ENCODE data around the gene HIVEP3. TPM values are rescaled to one million over a fixed set of nuclear protein-coding genes. Genes with fewer than 3 reads are reported as not detected.

HIVEP3 gene
- total RNA-seq, 4 donors from 2014 or later: 6.1 to 10.1 (median 7.8) TPM

DNA sequence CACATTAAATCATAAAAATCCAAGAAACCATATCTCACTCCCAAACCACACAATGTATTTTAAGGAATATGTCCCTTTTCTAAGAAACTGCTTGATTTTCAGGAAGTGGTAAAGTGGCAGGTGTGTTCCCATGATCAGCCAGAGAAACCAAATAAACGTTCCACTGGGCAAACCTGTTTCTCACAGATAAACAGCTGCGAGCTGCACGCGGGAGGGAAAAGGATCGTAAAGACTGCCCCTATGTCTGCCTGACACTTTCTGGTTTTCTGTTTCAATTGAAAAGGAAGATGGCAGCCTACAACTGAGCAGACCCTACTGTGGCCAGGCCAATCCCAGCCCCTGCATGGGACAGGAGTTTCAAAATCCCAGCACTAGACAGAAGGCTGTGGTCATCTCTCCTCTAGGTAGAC is 36.6 kb downstream of the HIVEP3 start:
- TF ChIP-seq, protein P1, sequence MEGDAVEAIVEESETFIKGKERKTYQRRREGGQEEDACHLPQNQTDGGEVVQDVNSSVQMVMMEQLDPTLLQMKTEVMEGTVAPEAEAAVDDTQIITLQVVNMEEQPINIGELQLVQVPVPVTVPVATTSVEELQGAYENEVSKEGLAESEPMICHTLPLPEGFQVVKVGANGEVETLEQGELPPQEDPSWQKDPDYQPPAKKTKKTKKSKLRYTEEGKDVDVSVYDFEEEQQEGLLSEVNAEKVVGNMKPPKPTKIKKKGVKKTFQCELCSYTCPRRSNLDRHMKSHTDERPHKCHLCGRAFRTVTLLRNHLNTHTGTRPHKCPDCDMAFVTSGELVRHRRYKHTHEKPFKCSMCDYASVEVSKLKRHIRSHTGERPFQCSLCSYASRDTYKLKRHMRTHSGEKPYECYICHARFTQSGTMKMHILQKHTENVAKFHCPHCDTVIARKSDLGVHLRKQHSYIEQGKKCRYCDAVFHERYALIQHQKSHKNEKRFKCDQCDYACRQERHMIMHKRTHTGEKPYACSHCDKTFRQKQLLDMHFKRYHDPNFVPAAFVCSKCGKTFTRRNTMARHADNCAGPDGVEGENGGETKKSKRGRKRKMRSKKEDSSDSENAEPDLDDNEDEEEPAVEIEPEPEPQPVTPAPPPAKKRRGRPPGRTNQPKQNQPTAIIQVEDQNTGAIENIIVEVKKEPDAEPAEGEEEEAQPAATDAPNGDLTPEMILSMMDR (IDR thresholded peaks at IDR 0.05): no peak
- DNase-seq (ENCODE audit: low spot score) (no peak), ATAC-seq (ENCODE audit: low FRiP score) (no peak)

DNA sequence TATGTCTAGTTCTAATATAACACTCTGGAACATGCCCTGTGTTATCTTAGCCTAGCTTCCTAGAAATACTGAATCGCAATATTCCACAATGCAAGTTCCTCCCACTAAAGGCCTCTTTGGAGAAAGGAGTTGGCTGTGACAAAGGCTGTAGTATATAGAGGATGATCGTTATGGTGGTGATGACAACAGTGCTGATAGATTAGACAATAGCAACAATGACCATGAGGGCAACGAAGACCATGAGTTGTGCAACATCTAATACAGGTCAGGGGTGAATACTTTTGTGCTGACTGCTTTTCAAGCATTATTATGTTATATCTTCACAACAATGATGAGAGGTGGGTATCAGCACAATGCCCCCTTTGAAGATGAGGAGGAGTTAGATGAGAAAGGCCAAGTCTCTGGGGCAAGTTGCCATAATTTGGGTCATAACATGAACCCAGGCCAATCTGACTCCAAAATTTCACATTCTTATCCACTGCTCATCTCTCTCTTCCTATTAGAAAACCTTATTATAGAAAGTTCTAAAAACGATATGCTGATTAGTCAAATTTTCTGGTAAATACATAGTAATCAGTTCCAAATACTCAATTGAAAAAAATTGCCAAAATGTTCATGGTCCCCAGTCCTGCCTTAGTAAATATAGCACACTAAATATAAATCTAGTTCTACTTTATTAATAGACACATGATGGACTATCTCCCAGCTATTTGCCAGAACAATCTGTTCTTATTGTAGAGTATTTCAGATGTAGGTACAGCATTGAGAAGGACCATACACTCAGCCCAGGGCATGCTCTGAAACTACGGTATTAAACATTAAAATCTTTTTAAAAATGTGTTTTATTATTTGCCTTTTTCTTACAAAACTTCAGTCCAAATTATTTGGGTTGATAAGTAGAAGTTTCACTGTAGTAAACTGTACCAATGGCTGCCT is 37.5 kb downstream of the HIVEP3 start:
- DNase-seq (ENCODE audit: low spot score) (no peak), ATAC-seq (ENCODE audit: low FRiP score) (no peak)
- TF ChIP-seq, protein P1 (IDR thresholded peaks at IDR 0.05): no peak

DNA sequence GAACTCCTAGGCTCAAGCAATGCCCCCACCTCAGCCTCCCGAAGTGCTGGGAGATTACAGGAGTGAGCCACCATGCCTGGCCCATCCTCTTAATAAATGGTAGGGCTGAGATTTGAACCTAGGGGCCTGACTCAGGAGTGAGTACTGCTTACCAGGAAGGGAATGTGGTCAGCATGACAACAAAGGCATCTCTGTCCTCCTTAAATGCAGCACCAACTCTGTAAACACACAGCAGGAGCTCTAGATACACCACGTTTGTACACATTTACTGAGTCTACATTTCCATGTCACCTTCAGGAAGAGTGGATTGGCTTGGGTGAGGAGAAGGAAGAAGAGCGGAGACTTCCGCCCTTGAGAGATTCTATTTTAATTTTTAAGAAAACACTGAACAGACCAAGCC is 38.5 kb downstream of the HIVEP3 start:
- TF ChIP-seq, protein P1 (IDR thresholded peaks at IDR 0.05): no peak
- no peak for ATAC-seq (ENCODE audit: low FRiP score)

DNA sequence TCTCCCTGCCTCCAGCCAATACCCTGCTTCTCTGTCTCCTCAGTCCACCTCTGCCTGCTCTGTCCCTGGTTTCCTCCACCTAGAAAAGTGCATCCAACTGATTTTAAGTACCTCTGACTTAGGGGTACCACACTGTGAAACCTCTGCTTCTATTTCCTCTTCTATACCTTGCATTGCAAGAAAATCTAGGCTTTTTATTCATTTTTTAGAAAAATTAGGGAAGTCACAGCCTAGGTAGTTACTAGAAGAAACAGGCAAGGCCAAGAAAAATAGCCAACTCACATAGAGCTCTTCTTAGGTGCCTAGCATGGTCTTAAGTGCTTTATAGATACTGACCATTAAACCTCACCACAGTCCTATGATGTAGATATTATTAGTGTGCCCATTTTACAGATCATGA is 39.1 kb downstream of the HIVEP3 start:
- ATAC-seq (ENCODE audit: low FRiP score): no peak
- TF ChIP-seq, protein P1 (IDR thresholded peaks at IDR 0.05): no peak

More for the DNA sequence above, 38.5 kb downstream of the HIVEP3 start:
- DNase-seq (ENCODE audit: low spot score): no peak

DNA sequence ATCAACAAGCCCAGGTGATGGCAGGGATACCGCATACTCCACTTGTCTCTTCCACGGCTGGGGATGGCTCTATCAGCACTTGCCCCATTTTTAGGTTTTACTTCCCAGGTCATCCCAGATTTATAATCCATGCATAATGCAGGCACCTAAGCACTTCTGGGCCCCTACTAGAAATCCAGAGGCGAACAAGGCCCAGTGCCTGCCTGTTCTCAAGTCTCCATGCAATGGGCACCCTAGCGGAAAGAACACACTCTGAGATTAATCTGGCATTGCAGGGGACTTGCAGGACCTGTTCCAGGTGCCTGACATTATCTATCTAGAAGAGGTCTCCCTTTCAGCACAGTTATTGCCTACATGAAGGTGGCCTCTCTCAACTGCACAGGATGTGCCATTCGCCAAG is 39.8 kb downstream of the HIVEP3 start:
- TF ChIP-seq, protein P1 (IDR thresholded peaks at IDR 0.05): no peak
- DNase-seq (ENCODE audit: low spot score) (no peak), ATAC-seq (ENCODE audit: low FRiP score) (no peak)

More for the DNA sequence above, 39.1 kb downstream of the HIVEP3 start:
- no peak for DNase-seq (ENCODE audit: low spot score)

DNA sequence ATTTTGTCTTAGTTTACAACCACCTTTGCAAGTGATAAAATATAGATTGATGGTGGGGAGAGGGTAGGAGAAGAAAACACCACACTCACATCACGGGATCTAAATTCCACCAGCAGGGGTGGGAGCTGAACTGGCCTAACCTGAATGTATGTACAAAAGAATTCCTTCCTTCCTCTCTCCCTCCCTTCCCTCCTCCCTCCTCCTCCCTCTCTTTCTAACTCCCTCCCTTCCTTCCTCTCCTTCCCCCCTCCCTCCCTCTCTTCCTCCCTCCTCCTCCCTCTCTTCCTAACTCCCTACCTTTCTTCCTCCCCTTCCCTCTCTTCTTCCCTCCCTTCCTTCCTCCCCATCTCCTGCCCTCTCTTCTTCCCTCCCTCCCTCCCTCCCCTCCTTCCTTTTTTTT is 40.2 kb downstream of the HIVEP3 start:
- TF ChIP-seq, protein P1 (IDR thresholded peaks at IDR 0.05): no peak
- ATAC-seq (ENCODE audit: low FRiP score) (no peak), DNase-seq (ENCODE audit: low spot score) (no peak)

Data from omental fat pad (tissue), 4 donors.